PC-3 (cell line): ENCODE data around the gene ZNF697.
"Not testable (repeated sequence)": the region's sequence is repeated elsewhere in the genome, so short reads cannot be mapped to it uniquely, and the experiment has no call there.

Experiments
- EZH2 ChIP-seq: fragments of 300-600 bp; sonication (generic); IDR thresholded peaks from one replicate; pipeline ENCODE4 v1.6.1; 2017; ENCODE audit warnings: antibody characterized with exemption, mild to moderate bottlenecking, low read length; ENCODE audit not compliant: unreplicated experiment
- TF ChIP-seq, protein P1 (sequence below): fragments of 300-600 bp; sonication (generic); conservative IDR thresholded peaks from 2 replicates; pipeline ENCODE4 v1.5.1; 2017; ENCODE audit warnings: antibody characterized with exemption, low read depth, mild to moderate bottlenecking, low read length

- TF ChIP-seq, protein P1, sequence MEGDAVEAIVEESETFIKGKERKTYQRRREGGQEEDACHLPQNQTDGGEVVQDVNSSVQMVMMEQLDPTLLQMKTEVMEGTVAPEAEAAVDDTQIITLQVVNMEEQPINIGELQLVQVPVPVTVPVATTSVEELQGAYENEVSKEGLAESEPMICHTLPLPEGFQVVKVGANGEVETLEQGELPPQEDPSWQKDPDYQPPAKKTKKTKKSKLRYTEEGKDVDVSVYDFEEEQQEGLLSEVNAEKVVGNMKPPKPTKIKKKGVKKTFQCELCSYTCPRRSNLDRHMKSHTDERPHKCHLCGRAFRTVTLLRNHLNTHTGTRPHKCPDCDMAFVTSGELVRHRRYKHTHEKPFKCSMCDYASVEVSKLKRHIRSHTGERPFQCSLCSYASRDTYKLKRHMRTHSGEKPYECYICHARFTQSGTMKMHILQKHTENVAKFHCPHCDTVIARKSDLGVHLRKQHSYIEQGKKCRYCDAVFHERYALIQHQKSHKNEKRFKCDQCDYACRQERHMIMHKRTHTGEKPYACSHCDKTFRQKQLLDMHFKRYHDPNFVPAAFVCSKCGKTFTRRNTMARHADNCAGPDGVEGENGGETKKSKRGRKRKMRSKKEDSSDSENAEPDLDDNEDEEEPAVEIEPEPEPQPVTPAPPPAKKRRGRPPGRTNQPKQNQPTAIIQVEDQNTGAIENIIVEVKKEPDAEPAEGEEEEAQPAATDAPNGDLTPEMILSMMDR: not testable (repeated sequence)
- not testable (repeated sequence) for TF ChIP-seq EZH2
These were observed 45.3 kb downstream of the ZNF697 start for GRCh38 chr1:119602789-119603188.
